ENCODE data around the gene ZBTB4. TPM values are rescaled to one million over a fixed set of nuclear protein-coding genes. Genes with fewer than 3 reads are reported as not detected.

The ZBTB4 gene
- total RNA-seq, 1 experiment from 2014 or later: 24.8 TPM

DNA sequence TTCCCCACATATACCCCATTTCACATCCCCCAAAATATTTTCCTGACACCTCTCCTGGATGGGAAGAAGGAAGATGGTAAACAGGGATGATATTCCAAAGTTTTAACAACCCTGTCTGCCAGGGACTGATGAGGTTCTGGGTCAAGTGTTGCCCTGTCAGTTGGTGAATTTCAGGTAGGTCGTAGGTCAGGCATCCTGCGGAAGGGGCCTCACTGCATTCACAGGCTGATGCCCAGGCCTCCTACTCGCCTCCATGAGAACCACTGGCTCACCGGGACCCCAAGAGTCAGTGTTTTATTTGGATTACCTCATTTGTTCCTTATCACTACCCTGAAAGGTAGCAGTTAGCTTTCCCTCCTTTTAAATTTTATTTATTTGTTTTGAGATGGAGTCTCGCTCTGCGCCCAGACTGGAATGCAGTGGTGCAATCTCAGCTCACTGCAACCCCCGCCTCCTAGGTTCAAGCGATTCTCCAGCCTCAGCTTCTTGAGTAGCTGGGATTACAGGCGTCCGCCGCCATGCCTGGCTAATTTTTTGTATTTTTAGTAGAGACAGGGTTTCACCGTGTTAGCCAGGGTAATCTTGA is 10.5 kb downstream of the ZBTB4 start:
- no peak for DNase-seq (ENCODE audit: low spot score)

DNA sequence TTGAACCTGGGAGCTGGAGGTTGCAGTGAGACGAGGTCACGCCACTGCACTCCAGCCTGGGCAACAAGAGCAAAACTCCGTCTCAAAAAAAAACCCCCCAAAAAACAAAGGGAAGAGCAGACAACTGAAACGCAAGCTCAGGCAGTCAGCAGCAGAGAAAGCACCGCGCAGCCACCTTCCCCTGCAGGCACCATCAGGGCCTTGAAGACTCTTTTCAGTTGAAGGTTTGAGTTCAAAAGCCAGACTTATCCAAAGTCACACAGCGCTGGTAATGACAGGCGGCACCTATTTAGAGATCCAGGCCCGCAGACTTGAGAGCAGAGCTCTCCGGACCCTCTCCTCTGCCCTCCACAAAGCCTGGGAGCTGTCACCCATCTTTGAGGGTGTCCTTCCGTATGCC is 11.1 kb downstream of the ZBTB4 start:
- no peak for DNase-seq (ENCODE audit: low spot score)

DNA sequence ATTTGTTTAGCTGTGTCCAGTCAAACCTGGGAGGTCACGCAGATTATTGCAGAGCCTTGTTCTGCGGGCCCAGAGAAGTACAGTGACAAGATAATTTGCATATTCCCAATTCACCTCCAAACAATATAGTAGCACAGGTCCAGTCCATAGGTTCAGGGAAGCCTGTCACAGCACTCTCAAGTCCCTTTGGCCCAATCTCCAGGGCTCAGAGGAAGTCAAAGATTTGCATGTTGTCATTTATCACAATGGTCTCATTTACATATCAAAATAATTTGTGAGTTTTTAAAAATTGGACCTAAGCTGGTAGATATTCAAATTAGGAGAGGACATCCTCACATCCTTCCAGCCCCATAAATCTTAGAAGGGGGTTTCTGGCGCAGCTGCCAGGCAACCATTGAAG is 11.9 kb downstream of the ZBTB4 start:
- DNase-seq (ENCODE audit: low spot score): no peak

DNA sequence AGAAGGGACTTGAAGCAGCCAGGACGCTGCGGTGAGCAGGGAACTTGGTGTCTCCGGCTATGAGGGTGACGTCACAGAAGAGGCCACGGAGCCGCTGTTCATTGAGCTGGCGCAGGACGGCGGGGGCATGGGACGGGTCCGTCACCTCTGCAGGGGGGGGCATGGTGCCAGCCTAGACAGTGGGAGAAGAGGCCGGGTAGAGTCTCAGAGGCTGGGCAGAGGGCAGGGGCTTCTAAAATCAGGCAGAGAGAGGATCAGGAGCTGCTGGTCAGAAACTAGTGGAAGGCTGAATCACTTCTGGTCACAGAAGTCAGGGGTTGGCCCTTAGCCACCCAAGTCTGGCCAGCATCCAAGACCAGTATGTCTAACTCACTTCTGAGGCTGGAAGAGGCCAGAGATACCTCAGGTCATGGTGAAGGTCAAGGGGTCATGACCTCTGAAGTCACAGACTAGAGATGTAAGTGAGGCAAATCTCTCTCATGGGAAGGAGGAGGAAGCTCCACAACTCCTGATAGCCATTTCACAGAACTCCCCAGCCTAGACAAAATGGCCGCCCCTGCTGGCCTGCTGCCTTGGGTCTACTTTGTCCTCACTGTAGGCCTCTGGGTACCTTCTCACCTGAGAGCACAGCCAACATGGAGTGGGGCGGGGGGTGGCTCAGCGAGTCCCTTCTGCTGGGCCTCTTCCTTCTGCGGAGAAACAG is 12.6 kb downstream of the ZBTB4 start:
- peak; percentile 68 for DNase-seq (ENCODE audit: low spot score)

DNA sequence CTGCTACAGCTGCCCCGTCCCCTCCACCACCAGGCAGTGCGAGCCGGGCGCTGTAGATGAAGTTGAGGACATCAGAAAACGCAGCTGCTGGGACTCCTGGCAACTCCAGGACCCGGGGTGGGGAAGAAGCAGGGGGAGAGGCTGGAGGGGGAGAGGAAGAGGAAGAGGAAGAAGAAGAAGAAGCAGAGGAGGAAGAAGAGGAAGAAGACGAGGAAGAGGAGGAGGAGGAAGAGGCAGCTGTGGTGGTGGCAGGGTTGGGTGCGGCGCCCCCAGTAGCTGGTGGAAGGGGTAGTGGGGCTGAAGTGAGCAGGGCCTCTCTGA is 13.2 kb downstream of the ZBTB4 start:
- DNase-seq (ENCODE audit: low spot score): no peak

DNA sequence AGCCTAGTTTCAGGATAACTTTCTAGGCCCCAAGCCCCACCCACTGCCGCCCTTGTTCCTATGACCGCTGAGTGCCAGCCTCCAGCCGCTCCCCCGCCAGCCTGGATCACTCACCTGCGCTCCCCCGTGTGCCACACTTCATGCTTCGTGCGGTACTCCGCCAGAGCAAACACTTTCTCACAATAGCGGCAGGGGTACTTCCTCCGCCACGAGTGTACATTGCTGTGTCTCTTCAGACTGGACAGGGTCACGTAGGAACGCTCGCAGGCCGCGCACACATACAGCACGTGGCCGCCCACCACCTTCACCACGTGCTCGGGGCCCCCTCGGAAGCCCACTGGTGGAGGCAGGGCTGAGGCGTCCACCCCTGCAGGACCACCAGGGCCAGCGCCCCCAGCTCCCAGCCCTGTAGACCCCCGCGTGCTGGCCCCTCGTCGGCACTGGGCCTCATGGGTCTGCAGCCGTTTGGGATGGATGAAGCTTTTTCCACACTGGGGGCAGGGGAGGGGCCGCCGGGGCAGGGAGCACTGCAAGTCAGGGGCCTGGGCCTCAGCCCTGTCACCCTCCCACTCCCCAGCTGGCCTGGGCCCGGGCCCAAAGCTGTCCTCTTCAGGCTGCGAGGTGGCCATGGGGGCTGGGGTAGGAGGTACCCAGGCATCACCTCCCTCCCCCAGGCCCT is 13.7 kb downstream of the ZBTB4 start:
- no peak for DNase-seq (ENCODE audit: low spot score)

- DNase-seq (ENCODE audit: low spot score): no peak
Observed at GRCh38 chr17:7464081-7464480, 15.3 kb downstream of the ZBTB4 start.

GRCh38 chr17:7463372-7463846 is 16.0 kb downstream of the ZBTB4 start:
- no peak for DNase-seq (ENCODE audit: low spot score)

- no peak for DNase-seq (ENCODE audit: low spot score)
Observed at GRCh38 chr17:7462474-7463371, 16.7 kb downstream of the ZBTB4 start.

DNA sequence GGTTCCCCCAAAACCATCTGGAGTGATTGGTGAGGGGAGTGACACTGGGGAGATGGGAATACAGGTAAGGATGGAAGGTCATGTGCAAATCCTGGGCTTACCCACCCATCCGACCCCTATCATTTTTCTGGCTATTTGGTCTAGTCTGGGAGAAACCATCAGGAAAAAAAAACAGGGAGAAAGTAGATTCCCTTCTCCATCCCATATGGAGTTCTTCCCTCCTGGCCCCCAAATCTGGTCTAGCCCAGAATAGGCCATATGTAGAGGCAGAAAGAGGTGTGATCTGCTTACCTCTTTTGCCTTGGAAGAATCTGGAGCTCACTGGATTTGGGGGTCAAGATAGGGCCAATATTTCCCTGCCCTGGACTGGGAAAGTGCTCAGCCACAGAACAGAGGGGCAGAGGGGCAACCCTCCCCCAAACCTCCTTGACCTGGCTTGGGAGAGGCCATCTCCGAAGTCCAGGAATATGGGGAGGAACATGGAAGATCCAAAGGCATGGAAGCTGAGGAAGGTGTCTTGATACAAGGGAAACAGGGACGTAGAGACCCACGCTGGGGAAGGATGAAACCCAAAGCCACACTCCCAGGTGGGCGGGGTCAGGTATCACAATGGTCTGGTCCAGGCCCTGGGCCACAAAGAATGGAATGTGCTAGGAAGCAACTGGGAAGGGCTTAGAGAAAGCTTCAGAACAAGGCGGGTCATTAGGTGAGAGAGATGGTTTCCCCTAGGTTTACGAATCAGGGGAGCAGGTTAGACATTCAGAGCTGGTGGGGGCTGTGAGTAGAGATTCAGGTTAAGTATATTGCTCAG is 18.4 kb downstream of the ZBTB4 start:
- no peak for DNase-seq (ENCODE audit: low spot score)

DNA sequence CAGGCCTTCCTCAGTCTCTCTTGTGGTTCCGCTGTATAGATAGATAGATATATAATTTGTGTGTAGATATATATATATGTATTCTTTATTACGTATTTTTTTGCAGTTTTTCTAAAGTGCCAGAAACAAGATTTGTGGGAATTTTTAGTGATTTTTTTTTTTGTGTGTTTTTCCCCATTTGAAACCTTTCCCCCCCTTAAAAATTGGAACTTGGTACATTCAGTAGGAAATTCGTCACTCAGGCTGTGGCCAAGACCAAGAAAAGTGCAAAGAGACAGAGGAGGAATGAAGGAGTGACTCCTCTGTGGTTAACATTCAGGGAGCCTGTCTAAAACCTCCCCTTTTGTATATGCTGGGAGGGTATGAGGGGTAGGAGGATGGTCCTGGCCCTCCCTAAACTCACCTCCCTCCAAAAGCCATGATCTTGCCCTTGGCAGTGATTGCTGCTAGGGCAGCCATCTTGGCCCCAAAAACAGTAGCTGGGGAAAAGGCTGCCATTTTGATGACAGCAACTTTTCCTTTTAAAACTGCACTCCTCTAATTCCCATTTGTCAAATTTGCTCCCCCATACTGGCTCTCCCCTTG is 19.4 kb downstream of the ZBTB4 start:
- DNase-seq (ENCODE audit: low spot score): no peak

DNA sequence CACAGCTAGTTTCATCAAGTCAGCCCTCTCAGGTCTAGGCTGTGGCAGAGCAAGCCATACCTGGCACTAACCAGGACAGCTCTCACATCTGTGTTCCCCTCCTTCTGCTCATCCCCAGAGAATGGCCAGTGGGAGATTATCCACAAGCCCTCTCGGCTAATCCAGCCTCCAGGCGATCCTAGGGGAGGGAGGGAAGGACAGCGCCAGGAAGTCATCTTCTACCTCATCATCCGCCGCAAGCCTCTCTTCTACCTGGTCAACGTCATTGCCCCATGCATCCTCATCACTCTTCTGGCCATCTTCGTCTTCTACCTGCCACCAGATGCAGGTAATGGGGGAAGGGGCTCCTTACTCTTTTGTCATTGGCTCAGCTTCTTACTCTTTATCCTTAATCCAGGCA is 31.0 kb downstream of the ZBTB4 start:
- no peak for DNase-seq (ENCODE audit: low spot score)

GRCh38 chr17:7445619-7445968 is 33.8 kb downstream of the ZBTB4 start:
- no peak for DNase-seq (ENCODE audit: low spot score)

GRCh38 chr17:7444682-7445618 is 34.5 kb downstream of the ZBTB4 start, which contains the start of gene CHRNB1:
Gene CHRNB1, plus strand, starts transcription at chr17:7445061. Its CDS starts 67 bp downstream, at chr17:7445128.
- no peak for DNase-seq (ENCODE audit: low spot score)

DNA sequence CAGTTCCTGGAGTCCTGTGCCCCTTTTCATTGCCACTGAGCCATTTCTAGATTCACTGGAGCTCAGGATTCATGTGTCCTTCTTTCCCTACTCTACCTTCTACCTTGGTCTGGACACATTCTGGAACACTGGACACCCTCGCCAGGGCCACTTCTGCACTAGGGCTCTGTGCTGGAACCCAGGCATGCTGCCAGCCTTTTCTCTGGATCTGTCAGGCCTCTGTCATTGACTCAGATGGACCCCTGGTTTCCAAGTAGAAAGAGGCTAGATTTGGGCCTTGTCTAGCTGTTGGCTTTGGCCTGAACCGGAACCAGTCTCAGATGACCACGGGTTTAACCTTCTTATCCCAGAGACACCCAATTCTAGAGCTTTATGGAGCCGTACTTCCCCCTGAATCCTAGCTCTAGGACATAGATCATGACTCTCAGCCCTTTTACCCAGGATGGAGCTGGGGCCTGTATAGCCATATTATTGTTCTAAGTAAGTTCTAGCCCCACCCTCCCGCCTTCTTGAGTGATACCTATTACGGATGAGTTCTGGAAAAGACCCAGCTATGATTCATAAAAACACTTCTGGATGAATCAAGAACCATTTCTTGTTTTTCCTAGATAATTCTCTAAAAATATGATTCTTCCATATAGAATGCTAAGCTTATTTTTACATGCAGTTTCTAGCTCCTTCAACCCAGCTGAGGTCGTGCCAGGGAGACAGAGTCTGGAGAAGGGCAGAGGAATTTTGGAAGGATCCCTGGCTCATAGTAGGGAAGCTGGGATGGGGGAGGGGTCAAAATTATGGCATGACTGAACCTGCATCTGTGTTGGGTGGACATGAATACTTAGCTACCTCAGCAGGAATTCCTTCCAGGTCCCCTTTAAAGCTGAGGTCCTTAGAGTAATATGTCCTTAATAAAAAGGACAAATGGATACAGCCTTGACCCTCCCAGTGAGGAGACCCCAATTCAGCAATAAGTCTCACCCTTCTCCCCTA is 35.6 kb downstream of the ZBTB4 start:
- peak; percentile 46 for DNase-seq (ENCODE audit: low spot score)

DNA sequence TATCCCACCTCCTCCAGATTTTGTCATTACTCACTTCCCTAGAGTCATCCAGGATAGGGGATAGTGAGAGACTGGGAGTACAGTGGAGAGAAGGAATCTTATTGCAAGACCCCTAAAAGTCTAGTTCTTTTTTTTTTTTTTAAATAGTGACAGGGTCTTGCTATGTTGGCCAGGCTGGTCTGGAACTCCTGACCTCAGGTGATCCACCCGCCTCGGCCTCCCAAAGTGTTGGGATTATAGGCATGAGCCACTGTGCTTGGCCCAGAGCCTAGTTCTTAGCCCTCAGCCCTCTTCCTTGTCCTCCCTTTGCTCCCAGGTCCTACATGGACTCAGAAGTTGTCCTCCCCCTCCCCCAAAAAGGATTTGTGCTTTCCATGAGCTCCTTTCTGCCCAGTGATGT is 37.3 kb downstream of the ZBTB4 start:
- no peak for DNase-seq (ENCODE audit: low spot score)

DNA sequence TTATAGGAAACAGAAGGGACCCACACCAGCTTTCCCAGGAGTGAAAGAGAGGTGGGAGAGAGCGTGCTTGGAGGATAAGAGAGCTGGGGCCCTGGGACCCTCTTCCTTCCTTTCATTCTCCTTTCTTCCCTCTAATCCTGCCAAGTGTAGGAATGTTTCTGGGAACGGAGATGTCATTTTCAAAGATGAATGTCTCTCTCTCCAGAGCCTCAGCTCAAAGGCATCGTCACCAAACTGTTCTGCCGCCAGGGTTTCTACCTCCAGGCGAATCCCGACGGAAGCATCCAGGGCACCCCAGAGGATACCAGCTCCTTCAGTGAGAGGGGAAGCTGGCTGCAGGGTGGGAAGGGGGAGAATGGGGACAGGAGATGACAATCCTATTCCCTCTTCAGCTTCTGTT is 38.2 kb downstream of the ZBTB4 start:
- DNase-seq (ENCODE audit: low spot score): no peak

GRCh38 chr17:7440834-7441195 is 38.6 kb downstream of the ZBTB4 start:
- no peak for DNase-seq (ENCODE audit: low spot score)

All from A172 (cell line).